ENCODE data around the gene TEKT2. TPM values are rescaled to one million over a fixed set of nuclear protein-coding genes. Genes with fewer than 3 reads are reported as not detected.

Gene TEKT2
- polyA plus RNA-seq, 2 of the 4 experiments (the other 2 are of a cell fraction), result 0.08 TPM; not detected in 1

- Histone ChIP-seq H3K4me1 (no peaks in the 10 kb centered on the region), H3K9me3 (no peaks in the 10 kb centered on the region), H3K27ac (no peak overlapping the region), H3K4me2 (no peak overlapping the region), H3K4me3 (no peak overlapping the region)
- ATAC-seq (no peak), FAIRE-seq (no peak), DNase-seq (ENCODE audit: low read depth in 1 of 2, low spot score in 1 of 2) (no peak)
- ChIA-PET CTCF (no interaction called here), POLR2A (no interaction called here)
- 92% methylated on average over 10 of the region's 19 CpGs for WGBS (ENCODE audit: missing lambda C conversion rate)
- TF ChIP-seq NR3C1 (IDR thresholded peaks at IDR 0.05), result no peak
- TF ChIP-seq KDM1A (IDR thresholded peaks at IDR 0.05; ENCODE audit: low read depth), result no peak
- no peak for TF ChIP-seq REST (IDR thresholded peaks at IDR 0.05)
- no peak for TF ChIP-seq JUN (IDR thresholded peaks at IDR 0.05)
- no peak for TF ChIP-seq CEBPB (IDR thresholded peaks at IDR 0.05)
- no peak for TF ChIP-seq EHMT2 (IDR thresholded peaks at IDR 0.05; ENCODE audit: low read depth)
- no peak for TF ChIP-seq NPAS2 (CRISPR knock-in tag; IDR thresholded peaks at IDR 0.05; ENCODE audit: borderline replicate concordance)
- TF ChIP-seq EHF (CRISPR knock-in tag; IDR thresholded peaks at IDR 0.05), result no peak
- TF ChIP-seq ZSCAN20 (CRISPR knock-in tag; IDR thresholded peaks at IDR 0.05), result no peak
- TF ChIP-seq NFE2L2 (conservative IDR thresholded peaks at IDR 0.05; ENCODE audit: low read length), result no peak
Observed at GRCh38 chr1:36084497-36085115, 712 bp downstream of the TEKT2 start.

DNA sequence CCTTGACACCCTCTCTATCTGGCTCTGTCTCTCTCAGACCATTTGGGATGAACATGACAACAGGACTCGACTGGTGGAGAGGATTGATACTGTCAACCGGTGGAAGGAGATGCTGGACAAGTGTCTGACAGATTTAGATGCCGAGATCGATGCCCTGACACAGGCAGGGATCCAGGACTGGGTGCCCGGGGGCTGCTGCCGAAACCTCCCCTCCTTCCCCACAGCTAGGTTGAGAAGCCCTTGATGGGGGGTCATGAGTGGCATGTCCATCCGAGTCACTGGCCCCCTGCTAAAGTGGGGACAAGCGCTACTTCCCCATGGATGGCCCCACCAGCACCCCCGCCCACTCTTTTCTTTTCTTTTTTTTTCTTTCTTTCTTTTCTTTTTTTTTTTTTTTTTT is 1.2 kb downstream of the TEKT2 start:
- DNase-seq (ENCODE audit: low read depth in 1 of 2, low spot score in 1 of 2) (no peak), ATAC-seq (no peak), FAIRE-seq (no peak)
- no peaks in the 10 kb centered on the region for H3K9me3 ChIP-seq
- H3K4me3 ChIP-seq, result no peak overlapping the region
- TF ChIP-seq KDM1A (IDR thresholded peaks at IDR 0.05; ENCODE audit: low read depth) (no peak), JUN (IDR thresholded peaks at IDR 0.05) (no peak), EP300 (IDR thresholded peaks at IDR 0.05) (no peak), REST (IDR thresholded peaks at IDR 0.05) (no peak), RCOR1 (IDR thresholded peaks at IDR 0.05; ENCODE audit: low read depth, low read length) (no peak), HEYL (CRISPR knock-in tag; IDR thresholded peaks at IDR 0.05) (no peak), NR3C1 (IDR thresholded peaks at IDR 0.05) (no peak), FOSB (CRISPR knock-in tag; IDR thresholded peaks at IDR 0.05) (no peak), SMC3 (IDR thresholded peaks at IDR 0.05) (no peak), POLR2AphosphoS2 (conservative IDR thresholded peaks at IDR 0.05; ENCODE audit: low read length) (no peak), HOXA7 (CRISPR knock-in tag; IDR thresholded peaks at IDR 0.05) (no peak), NPAS2 (CRISPR knock-in tag; IDR thresholded peaks at IDR 0.05; ENCODE audit: borderline replicate concordance) (no peak), EHMT2 (IDR thresholded peaks at IDR 0.05; ENCODE audit: low read depth) (no peak), HDAC2 (IDR thresholded peaks at IDR 0.05) (no peak), MAFK (IDR thresholded peaks at IDR 0.05; ENCODE audit: partially characterized antibody) (no peak), MAZ (IDR thresholded peaks at IDR 0.05; ENCODE audit: borderline replicate concordance, low read depth, low read length) (no peak), CHD2 (IDR thresholded peaks at IDR 0.05; ENCODE audit: low read length, partially characterized antibody) (no peak), GATA3 (IDR thresholded peaks at IDR 0.05; ENCODE audit: borderline replicate concordance) (no peak)
- TF ChIP-seq, protein P1, sequence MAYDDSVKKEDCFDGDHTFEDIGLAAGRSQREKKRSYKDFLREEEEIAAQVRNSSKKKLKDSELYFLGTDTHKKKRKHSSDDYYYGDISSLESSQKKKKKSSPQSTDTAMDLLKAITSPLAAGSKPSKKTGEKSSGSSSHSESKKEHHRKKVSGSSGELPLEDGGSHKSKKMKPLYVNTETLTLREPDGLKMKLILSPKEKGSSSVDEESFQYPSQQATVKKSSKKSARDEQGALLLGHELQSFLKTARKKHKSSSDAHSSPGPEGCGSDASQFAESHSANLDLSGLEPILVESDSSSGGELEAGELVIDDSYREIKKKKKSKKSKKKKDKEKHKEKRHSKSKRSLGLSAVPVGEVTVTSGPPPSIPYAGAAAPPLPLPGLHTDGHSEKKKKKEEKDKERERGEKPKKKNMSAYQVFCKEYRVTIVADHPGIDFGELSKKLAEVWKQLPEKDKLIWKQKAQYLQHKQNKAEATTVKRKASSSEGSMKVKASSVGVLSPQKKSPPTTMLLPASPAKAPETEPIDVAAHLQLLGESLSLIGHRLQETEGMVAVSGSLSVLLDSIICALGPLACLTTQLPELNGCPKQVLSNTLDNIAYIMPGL (CRISPR knock-in tag; IDR thresholded peaks at IDR 0.05; ENCODE audit: borderline replicate concordance), result no peak
- 87% methylated on average over 6 of the region's 9 CpGs for WGBS (ENCODE audit: missing lambda C conversion rate)
- ChIA-PET POLR2A (no interaction called here), CTCF (interaction anchor here (1.6 kb wide), 1 partner anchor 11 kb away, joined by 3 read pairs; no protein-coding TSS in a partner anchor)
- H3K27ac ChIP-seq, result no peak overlapping the region
- H3K4me1 ChIP-seq, result peaks cover 4% of the 10 kb centered on the region
- H3K4me2 ChIP-seq, result no peak overlapping the region
